ENCODE results near the gene ADGRG7.

ADGRG7 gene

GRCh38 chr3:100732435-100732834 lies 123.0 kb downstream of the ADGRG7 start:
- no peak for DNase-seq (ENCODE audit: low read depth in 2 of 3, low spot score in 2 of 3)

GRCh38 chr3:100737334-100737733 lies 127.9 kb downstream of the ADGRG7 start:
- no peak for DNase-seq (ENCODE audit: low read depth in 2 of 3, low spot score in 2 of 3)

DNA sequence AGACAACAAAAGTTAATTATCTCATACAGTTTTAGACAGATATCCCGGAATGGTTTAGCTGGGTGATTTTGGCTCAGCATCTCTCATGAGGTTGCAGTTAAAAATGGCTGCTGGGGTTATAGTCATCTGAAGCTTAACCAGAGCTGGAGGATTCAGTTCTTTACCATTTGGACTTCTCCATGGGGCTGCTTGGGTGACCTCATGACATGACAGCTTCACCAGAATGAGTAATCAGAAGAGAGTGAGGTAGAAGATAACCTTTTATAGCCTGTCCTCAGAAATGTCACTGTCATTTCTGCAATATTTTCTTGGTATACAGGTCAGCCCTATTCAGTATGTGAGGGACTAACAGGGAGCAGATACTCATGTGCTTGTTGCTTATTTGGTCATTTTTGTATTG lies 130.8 kb downstream of the ADGRG7 start:
- no peak for DNase-seq (ENCODE audit: low read depth in 2 of 3, low spot score in 2 of 3)

DNA sequence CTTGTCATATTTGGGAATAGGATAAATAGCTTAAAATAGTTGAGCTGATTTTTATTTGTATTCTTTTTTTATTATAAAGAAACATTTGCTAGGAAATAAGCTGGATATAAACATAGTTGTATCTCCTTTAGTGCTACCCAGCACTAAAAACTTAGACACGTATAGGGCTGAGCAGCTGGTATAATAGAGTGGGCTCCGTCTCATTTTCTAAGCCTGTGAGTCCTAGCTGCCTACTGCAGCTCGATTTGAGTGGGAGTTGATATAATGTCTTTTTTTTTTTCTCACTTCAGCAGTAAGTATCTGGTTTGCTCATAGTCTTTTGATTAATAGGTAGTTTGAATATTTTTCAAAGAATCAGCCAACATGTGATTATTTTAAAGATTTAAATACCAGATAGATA lies 134.1 kb downstream of the ADGRG7 start:
- DNase-seq (ENCODE audit: low read depth in 2 of 3, low spot score in 2 of 3): no peak

GRCh38 chr3:100744671-100745070 lies 135.3 kb downstream of the ADGRG7 start:
- no peak for DNase-seq (ENCODE audit: low read depth in 2 of 3, low spot score in 2 of 3)
